Measurements from ENCODE around the gene CACNA1F. TPM values are rescaled to one million over a fixed set of nuclear protein-coding genes. Genes with fewer than 3 reads are reported as not detected.

CACNA1F gene
- total and polyA plus RNA-seq, 4 donors, result 0.10 to 0.55 (median 0.42) TPM

GRCh38 chrX:49211074-49211473, 22.1 kb downstream of the CACNA1F start:
- 80 to 89% methylated on average over 8 to 9 of the region's 9 CpGs for WGBS, 2 donors

GRCh38 chrX:49210406-49210805, 22.7 kb downstream of the CACNA1F start:
- Histone ChIP-seq H3K27ac (ENCODE audit: low read depth in 1 of 2, low read length in 1 of 2) (no peak overlapping the region), H3K9me3 (ENCODE audit: control insufficient read depth in 4 of 4, insufficient read depth in 3 of 4, low read length in 3 of 4) (peaks cover 0 to 9% (median 0%) of the 10 kb centered on the region in 4 donors), H3K4me3 (no peak overlapping the region), H3K27me3 (ENCODE audit: control insufficient read depth in 3 of 3, insufficient read depth in 3 of 3, low read length in 2 of 3) (peaks cover 0 to 6% (median 0%) of the 10 kb centered on the region in 3 donors), H3K9ac (ENCODE audit: insufficient read depth in 1 of 2, low read length in 2 of 2) (no peak overlapping the region), H3K4me1 (ENCODE audit: control insufficient read depth in 5 of 5, insufficient read depth in 5 of 5, low read length in 5 of 5) (no peaks in the 10 kb centered on the region), H3K36me3 (ENCODE audit: control insufficient read depth in 4 of 4, insufficient read depth in 4 of 4, low read length in 4 of 4) (no peaks in the 10 kb centered on the region)
- no peak for TF ChIP-seq CTCF (IDR thresholded peaks at IDR 0.05; ENCODE audit: control extremely low read depth, extremely low read depth)
- WGBS, 2 donors, result 73 to 84% methylated on average over 7 to 8 of the region's 8 CpGs
- ATAC-seq (ENCODE audit: insufficient read depth, low FRiP score) (no peak), DNase-seq (no peak)

More at GRCh38 chrX:49211074-49211473, 22.1 kb downstream of the CACNA1F start:
- no peak for ATAC-seq (ENCODE audit: insufficient read depth, low FRiP score)
- Histone ChIP-seq H3K27ac (ENCODE audit: low read depth in 1 of 2, low read length in 1 of 2) (no peak overlapping the region), H3K9me3 (ENCODE audit: control insufficient read depth in 4 of 4, insufficient read depth in 3 of 4, low read length in 3 of 4) (peaks cover 0 to 9% (median 0%) of the 10 kb centered on the region in 4 donors), H3K36me3 (ENCODE audit: control insufficient read depth in 4 of 4, insufficient read depth in 4 of 4, low read length in 4 of 4) (no peaks in the 10 kb centered on the region), H3K9ac (ENCODE audit: insufficient read depth in 1 of 2, low read length in 2 of 2) (no peak overlapping the region), H3K27me3 (ENCODE audit: control insufficient read depth in 3 of 3, insufficient read depth in 3 of 3, low read length in 2 of 3) (peaks cover 0 to 6% (median 0%) of the 10 kb centered on the region in 3 donors), H3K4me1 (ENCODE audit: control insufficient read depth in 5 of 5, insufficient read depth in 5 of 5, low read length in 5 of 5) (no peaks in the 10 kb centered on the region), H3K4me3 (no peak overlapping the region)
- DNase-seq, result no peak
- TF ChIP-seq CTCF (IDR thresholded peaks at IDR 0.05; ENCODE audit: control extremely low read depth, extremely low read depth), result no peak

GRCh38 chrX:49209434-49210251, 23.5 kb downstream of the CACNA1F start:
- TF ChIP-seq CTCF (IDR thresholded peaks at IDR 0.05; ENCODE audit: control extremely low read depth, extremely low read depth), result no peak
- Histone ChIP-seq H3K4me3 (no peak overlapping the region), H3K27me3 (ENCODE audit: control insufficient read depth in 3 of 3, insufficient read depth in 3 of 3, low read length in 2 of 3) (peaks cover 0 to 6% (median 0%) of the 10 kb centered on the region in 3 donors)

More at GRCh38 chrX:49209434-49210251, 23.5 kb downstream of the CACNA1F start:
- Histone ChIP-seq H3K9me3 (ENCODE audit: control insufficient read depth in 4 of 4, insufficient read depth in 3 of 4, low read length in 3 of 4) (peaks cover 0 to 8% (median 0%) of the 10 kb centered on the region in 4 donors), H3K27ac (ENCODE audit: low read depth in 1 of 2, low read length in 1 of 2) (no peak overlapping the region), H3K4me1 (ENCODE audit: control insufficient read depth in 5 of 5, insufficient read depth in 5 of 5, low read length in 5 of 5) (no peaks in the 10 kb centered on the region), H3K36me3 (ENCODE audit: control insufficient read depth in 4 of 4, insufficient read depth in 4 of 4, low read length in 4 of 4) (no peaks in the 10 kb centered on the region), H3K9ac (ENCODE audit: insufficient read depth in 1 of 2, low read length in 2 of 2) (no peak overlapping the region)
- no peak for DNase-seq
- no peak for ATAC-seq (ENCODE audit: insufficient read depth, low FRiP score)
- 13 to 49% methylated on average over 18 to 28 of the region's 28 CpGs for WGBS, 2 donors

Data from lung (tissue), 12 donors.